H1 (cell line): Measurements from ENCODE around the gene CYGB. TPM values are rescaled to one million over a fixed set of nuclear protein-coding genes. Genes with fewer than 3 reads are reported as not detected.
A peak's percentile ranks its signal among the peaks of the same experiment; 100 is the strongest.

Experiments used
- CTCF ChIA-PET: fragments of 300-600 bp; sonication (Branson Sonifier 250); formaldehyde crosslinking; loops from one replicate; lab custom pipeline; 2021; ENCODE audit not compliant: partially characterized antibody; lab: Charles Lee
- POLR2A ChIA-PET: fragments of 300-600 bp; sonication (Branson Sonifier 250); formaldehyde crosslinking; loops from one replicate; lab custom pipeline; 2021; ENCODE audit warnings: inconsistent platforms; ENCODE audit not compliant: partially characterized antibody; lab: Charles Lee
- DNase-seq, 2 experiments: peaks; one replicate each; pipeline versions ENCODE4 v3.0.0 to v3.0.0-alpha.2; 2010 to 2022; ENCODE audit warnings: low spot score in 2 of 2, low read depth in 1 of 2, mixed read lengths in 1 of 2
- FAIRE-seq: peaks from 2 replicates; lab custom pipeline; 2011; peaks lifted over from hg19 to GRCh38; lab: Jason Lieb, UNC
- H2AFZ ChIP-seq: 2 replicates; pipeline ENCODE4 v1.8.1; 2012; ENCODE audit warnings: low read length, inconsistent platforms
- H2AK5ac ChIP-seq: 2 replicates; pipeline ENCODE4 v1.6.1; 2013; ENCODE audit warnings: low read depth, low read length
- H2BK120ac ChIP-seq: replicated peaks from 2 replicates; pipeline ENCODE3; 2013; ENCODE audit warnings: low read depth, low read length, inconsistent platforms
- H2BK12ac ChIP-seq: 2 replicates; pipeline ENCODE4 v1.6.1; 2013; ENCODE audit warnings: low read depth, low read length
- H2BK15ac ChIP-seq: 2 replicates; pipeline ENCODE4 v1.6.1; 2013; ENCODE audit warnings: low read length
- H2BK20ac ChIP-seq: 2 replicates; pipeline ENCODE4 v1.6.1; 2013; ENCODE audit warnings: low read length
- H2BK5ac ChIP-seq: 2 replicates; pipeline ENCODE4 v1.6.1; 2013; ENCODE audit warnings: low read depth, low read length
- H3K14ac ChIP-seq: 2 replicates; pipeline ENCODE4 v1.6.1; 2013; ENCODE audit warnings: inconsistent platforms; ENCODE audit not compliant: insufficient read length
- H3K18ac ChIP-seq: 2 replicates; pipeline ENCODE4 v1.6.1; 2013; ENCODE audit warnings: low read length; ENCODE audit errors: extremely low read depth
- H3K23ac ChIP-seq: 2 replicates; pipeline ENCODE4 v1.6.1; 2013; ENCODE audit warnings: inconsistent platforms; ENCODE audit not compliant: insufficient read length
- H3K23me2 ChIP-seq: 2 replicates; pipeline ENCODE4 v1.6.1; 2013; ENCODE audit warnings: low read depth, low read length
- H3K27ac ChIP-seq: 2 replicates; pipeline ENCODE4 v1.6.1; 2011; ENCODE audit warnings: low read depth, low read length, inconsistent platforms
- H3K27me3 ChIP-seq, 4 experiments: replicated peaks in 1 of 4; 1 replicate in 1 of 4; 2 replicates in 3 of 4; pipeline versions ENCODE4 v1.6.1 to v1.8.1; 2011 to 2013; ENCODE audit warnings: low read length in 3 of 4, mild to moderate bottlenecking in 3 of 4, inconsistent platforms in 2 of 4, mixed read lengths in 2 of 4, moderate library complexity in 1 of 4; ENCODE audit not compliant: control insufficient read depth in 3 of 4, insufficient read depth in 3 of 4; ENCODE audit errors: extremely low read depth in 1 of 4
- H3K36me3 ChIP-seq, 4 experiments: 2 replicates each; pipeline versions ENCODE4 v1.6.1 to v1.8.1; 2011 to 2013; ENCODE audit warnings: mild to moderate bottlenecking in 4 of 4, low read length in 3 of 4, moderate library complexity in 2 of 4, control low read depth in 1 of 4, inconsistent platforms in 1 of 4; ENCODE audit not compliant: insufficient read depth in 4 of 4, control insufficient read depth in 2 of 4
- H3K4ac ChIP-seq: replicated peaks from 2 replicates; pipeline ENCODE3; 2013; ENCODE audit warnings: low read length, low read depth, mixed read lengths, inconsistent platforms; ENCODE audit not compliant: insufficient read length
- H3K4me1 ChIP-seq, 4 experiments: replicated peaks in 1 of 4; 1 replicate in 1 of 4; 2 replicates in 3 of 4; pipeline versions ENCODE4 v1.6.1 to v1.8.1; 2011 to 2013; ENCODE audit warnings: low read length in 3 of 4, inconsistent platforms in 2 of 4, mixed read lengths in 1 of 4; ENCODE audit not compliant: insufficient read depth in 4 of 4, control insufficient read depth in 3 of 4
- H3K4me2 ChIP-seq, 2 experiments: 2 replicates each; pipeline versions ENCODE4 v1.6.1 to v1.8.1; 2011 to 2013; ENCODE audit warnings: low read depth in 2 of 2, low read length in 2 of 2, control low read depth in 1 of 2, inconsistent platforms in 1 of 2, mild to moderate bottlenecking in 1 of 2; ENCODE audit not compliant: insufficient read depth in 1 of 2
- H3K4me3 ChIP-seq, 4 experiments: fragments of 200-600, 300-600 bp in 1 of 4; sonication (generic), shearing (Covaris generic), sonication (Bioruptor Twin) in 1 of 4; 2 replicates each; pipeline versions ENCODE4 v1.5.1 to v1.8.1; 2011 to 2016; ENCODE audit warnings: low read length in 4 of 4, low read depth in 3 of 4, control low read depth in 2 of 4, inconsistent platforms in 2 of 4, mild to moderate bottlenecking in 2 of 4, mixed read lengths in 1 of 4, moderate library complexity in 1 of 4; ENCODE audit not compliant: insufficient read depth in 2 of 4; ENCODE audit errors: extremely low read depth in 1 of 4
- H3K56ac ChIP-seq: replicated peaks from 2 replicates; pipeline ENCODE3; 2013; ENCODE audit warnings: low read depth, mild to moderate bottlenecking, mixed read lengths, low read length, inconsistent platforms; ENCODE audit not compliant: insufficient read length
- H3K79me1 ChIP-seq: 2 replicates; pipeline ENCODE4 v1.6.1; 2013; ENCODE audit warnings: low read depth, low read length, control low read depth
- H3K79me2 ChIP-seq, 2 experiments: 2 replicates each; pipeline versions ENCODE4 v1.6.1 to v1.8.1; 2012 to 2013; ENCODE audit warnings: low read length in 2 of 2, mild to moderate bottlenecking in 2 of 2, inconsistent platforms in 1 of 2; ENCODE audit not compliant: insufficient read depth in 2 of 2, control insufficient read depth in 1 of 2
- H3K9ac ChIP-seq, 4 experiments: replicated peaks in 1 of 4; 1 replicate in 1 of 4; 2 replicates in 3 of 4; pipeline versions ENCODE4 v1.6.1 to v1.8.1; 2011 to 2013; ENCODE audit warnings: low read depth in 3 of 4, low read length in 3 of 4, control low read depth in 2 of 4, mild to moderate bottlenecking in 2 of 4, moderate library complexity in 2 of 4, inconsistent platforms in 1 of 4; ENCODE audit errors: extremely low read depth in 1 of 4
- H3K9me3 ChIP-seq, 2 experiments: 2 replicates each; pipeline versions ENCODE4 v1.6.1 to v1.8.1; 2012 to 2013; ENCODE audit warnings: mild to moderate bottlenecking in 2 of 2, moderate library complexity in 2 of 2, control low read depth in 1 of 2, inconsistent platforms in 1 of 2, low read depth in 1 of 2, low read length in 1 of 2, mixed read lengths in 1 of 2; ENCODE audit not compliant: insufficient read depth in 2 of 2
- H4K20me1 ChIP-seq, 2 experiments: replicated peaks in 1 of 2; 2 replicates each; pipeline versions ENCODE3 to v1.8.1; 2011 to 2013; ENCODE audit warnings: inconsistent platforms in 2 of 2, low read length in 2 of 2, mild to moderate bottlenecking in 1 of 2; ENCODE audit not compliant: insufficient read depth in 2 of 2, control insufficient read depth in 1 of 2
- H4K5ac ChIP-seq: 2 replicates; pipeline ENCODE4 v1.6.1; 2013; ENCODE audit warnings: low read length, low read depth, mixed read lengths, inconsistent platforms; ENCODE audit not compliant: insufficient read length
- H4K8ac ChIP-seq: 2 replicates; pipeline ENCODE4 v1.8.0; 2013; ENCODE audit warnings: mild to moderate bottlenecking, moderate library complexity, low read length, inconsistent platforms; ENCODE audit not compliant: insufficient read depth; ENCODE audit errors: extremely low read depth
- H4K91ac ChIP-seq: replicated peaks from 2 replicates; pipeline ENCODE3; 2013; ENCODE audit warnings: low read length, mixed read lengths, inconsistent platforms; ENCODE audit not compliant: insufficient read length
- ATF2 ChIP-seq: IDR thresholded peaks from 2 replicates; pipeline ENCODE4 v1.6.1; 2012; ENCODE audit warnings: low read length, inconsistent platforms
- NANOG ChIP-seq: IDR thresholded peaks from 2 replicates; pipeline ENCODE4 v1.6.1; 2011; ENCODE audit warnings: low read length, low read depth, mild to moderate bottlenecking, inconsistent platforms; ENCODE audit not compliant: insufficient read depth, poor library complexity, severe bottlenecking
- TBP ChIP-seq: IDR thresholded peaks from 2 replicates; pipeline ENCODE4 v1.6.1; 2011; ENCODE audit warnings: low read depth, low read length, improper control_type of control experiment
- WGBS, 2 experiments: shearing (Covaris generic) in 1 of 2; methylation state at CpG; one replicate each; pipeline versions ENCODE4 v1.1.6 to v1.1.7; 2013 to 2015; ENCODE audit warnings: low lambda C conversion rate in 2 of 2, mixed read lengths in 2 of 2, inconsistent platforms in 1 of 2, low coverage in 1 of 2, missing lambda C conversion rate in 1 of 2; ENCODE audit not compliant: insufficient replicate concordance in 2 of 2, insufficient coverage in 1 of 2, insufficient read length in 1 of 2; ENCODE audit errors: extremely low coverage in 1 of 2, missing lambda C conversion rate in 1 of 2; 5-methylcytosine and 5-hydroxymethylcytosine counted together
- polyA plus RNA-seq, 7 experiments: library from polyadenylated mRNA; depleted of rRNA in 3 of 7; stranded (reverse) in 5 of 7; unstranded in 2 of 7; fragments of >200 nt in 5 of 7; fragments of 200-250 nt in 2 of 7; gene quantifications; 1 replicate in 5 of 7; 2 replicates in 1 of 7; 4 replicates in 1 of 7; pipeline versions ENCODE4 v1.2.1 to v1.2.3, GENCODE V29; 2011 to 2013; ENCODE audit warnings: missing spikeins in 2 of 7, mixed read lengths in 2 of 7
- total RNA-seq: library from RNA; stranded (reverse); fragmentation: NEBNext Ultra II Directional; extraction: Animal tissue kit (Norgen Biotek cat#: 25700); gene quantifications from 2 replicates; pipeline ENCODE4 v1.2.1, GENCODE V29; 2021

CYGB gene
- total and polyA plus RNA-seq, 2 of the 8 experiments (the other 6 are each of a cell fraction or from before 2014, with no cell fraction given): 2.7 to 3.7 TPM

- Histone ChIP-seq H3K18ac (no peak overlapping the region), H2BK12ac (0 out of 2 replicates have a peak overlapping the region, but pooled peaks have one; percentile 27), H4K5ac (no peak overlapping the region), H3K27me3 (no peaks in the 10 kb centered on the region), H3K4me2 (0 out of 4 replicates have a peak overlapping the region, but pooled peaks of 1 of the 2 experiments have one; percentile 7), H3K23ac (no peak overlapping the region), H3K4ac (no peak overlapping the region), H2BK120ac (no peak overlapping the region), H3K36me3 (no peaks in the 10 kb centered on the region), H2AK5ac (0 out of 2 replicates have a peak overlapping the region, but pooled peaks have one; percentile 48), H2BK20ac (peak overlapping the region; percentile 61), H4K91ac (no peak overlapping the region), H2BK5ac (no peak overlapping the region), H3K4me1 (peaks cover 16 to 49% (median 41%) of the 10 kb centered on the region in 4 experiments), H3K23me2 (peaks cover 7% of the 10 kb centered on the region; the same call in 1 of the 2 replicates), H3K9ac (no peak overlapping the region), H4K8ac (peak overlapping the region; percentile 65; the same call in 1 of the 2 replicates), H3K27ac (no peak overlapping the region), H2BK15ac (peak overlapping the region; percentile 46; the same call in 1 of the 2 replicates), H3K4me3 (no peak overlapping the region), H3K79me1 (peaks cover 12% of the 10 kb centered on the region), H2AFZ (no peak overlapping the region), H4K20me1 (peaks cover 4 to 25% of the 10 kb centered on the region in 2 experiments), H3K9me3 (no peaks in the 10 kb centered on the region), H3K79me2 (peaks cover 0 to 6% of the 10 kb centered on the region in 2 experiments; a peak in 2 of 4 replicates), H3K14ac (no peak overlapping the region), H3K56ac (no peak overlapping the region)
- TF ChIP-seq TBP (no peak), NANOG (no peak), ATF2 (no peak)
- FAIRE-seq: no peak
- no peak for DNase-seq
- ChIA-PET POLR2A (interaction anchor here (1.2 kb wide), 1 partner anchor 10 kb away, joined by 3 read pairs; no protein-coding TSS in a partner anchor), CTCF (interaction anchor here (0.5 to 20.2 kb wide), 11 partner anchors 10 to 198 kb away, joined by 3 to 446 read pairs (median 3); partner anchors contain the start of gene AANAT)
- WGBS, 2 experiments: 90% methylated on average over 2 of the region's 2 CpGs; no CpG with 5 or more reads in 1 of the 2 experiments
Observed at GRCh38 chr17:76497699-76497978, 39.9 kb downstream of the CYGB start.
